HEK293 (cell line): ENCODE data around the gene ARRB2.
A peak's percentile ranks its signal among the peaks of the same experiment; 100 is the strongest.

Experiments used
- CTCF ChIA-PET: fragments of 350-600 bp; formaldehyde crosslinking; extraction: SDS; loops from one replicate; lab custom pipeline; 2021; ENCODE audit warnings: antibody characterized with exemption; lab: Yijun Ruan, JAX
- POLR2A ChIA-PET: fragments of 300-600 bp; formaldehyde crosslinking; extraction: SDS; loops from one replicate; lab custom pipeline; 2020; ENCODE audit warnings: antibody characterized with exemption, inconsistent platforms; lab: Yijun Ruan, JAX
- H3K27ac ChIP-seq: fragments of 200-500 bp; sonication (Bioruptor generic); 2 replicates; pipeline ENCODE4 v1.5.1; 2014; ENCODE audit warnings: low read depth, low read length, control low read depth, inconsistent platforms; ENCODE audit errors: extremely low read depth
- H3K36me3 ChIP-seq, 2 experiments: fragments of 200-500 bp in 1 of 2; sonication (Bioruptor generic) in 1 of 2; 1 replicate in 1 of 2; 2 replicates in 1 of 2; pipeline ENCODE4 v1.5.1; 2014 to 2017; ENCODE audit warnings: inconsistent platforms in 2 of 2, low read length in 2 of 2; ENCODE audit not compliant: control insufficient read depth in 2 of 2, insufficient read depth in 1 of 2
- H3K4me1 ChIP-seq: fragments of 200-500 bp; sonication (Bioruptor generic); 2 replicates; pipeline ENCODE4 v1.5.1; 2014; ENCODE audit warnings: mild to moderate bottlenecking, low read length, inconsistent platforms; ENCODE audit not compliant: control insufficient read depth, insufficient read depth
- H3K4me3 ChIP-seq: 2 replicates; pipeline ENCODE4 v1.5.1; 2011; ENCODE audit warnings: low read depth, mild to moderate bottlenecking, control low read depth, low read length, moderate library complexity
- H3K9me3 ChIP-seq: fragments of 200-500 bp; sonication (Bioruptor generic); 2 replicates; pipeline ENCODE4 v1.5.1; 2014; ENCODE audit warnings: low read depth, low read length, inconsistent platforms; ENCODE audit not compliant: control insufficient read depth, insufficient read depth
- GLIS2 ChIP-seq: fragments of 450-650 bp; formaldehyde crosslinking; IDR thresholded peaks from 2 replicates; pipeline ENCODE4 v1.5.1; 2016; ENCODE audit warnings: missing biosample characterization, missing genetic modification characterization
- IKZF3 ChIP-seq: fragments of 450-650 bp; IDR thresholded peaks from 2 replicates; pipeline ENCODE4 v1.5.0; 2018; ENCODE audit warnings: missing biosample characterization, mild to moderate bottlenecking, missing genetic modification characterization, moderate library complexity
- OVOL3 ChIP-seq: fragments of 450-650 bp; formaldehyde crosslinking; IDR thresholded peaks from 2 replicates; pipeline ENCODE4 v1.5.1; 2016; ENCODE audit warnings: missing biosample characterization, missing genetic modification characterization
- PRDM2 ChIP-seq: fragments of 450-650 bp; formaldehyde crosslinking; IDR thresholded peaks from 2 replicates; pipeline ENCODE4 v1.5.1; 2016; ENCODE audit warnings: missing biosample characterization, missing genetic modification characterization, borderline replicate concordance
- ZBTB1 ChIP-seq: fragments of 450-650 bp; formaldehyde crosslinking; IDR thresholded peaks from 2 replicates; pipeline ENCODE4 v1.5.1; 2016; ENCODE audit warnings: missing biosample characterization, missing genetic modification characterization
- ZNF239 ChIP-seq: fragments of 450-650 bp; formaldehyde crosslinking; IDR thresholded peaks from 2 replicates; pipeline ENCODE4 v1.5.1; 2016; ENCODE audit warnings: missing biosample characterization, missing genetic modification characterization
- ZNF280D ChIP-seq: fragments of 450-650 bp; formaldehyde crosslinking; IDR thresholded peaks from 2 replicates; pipeline ENCODE4 v1.5.1; 2016; ENCODE audit warnings: missing biosample characterization, missing genetic modification characterization
- ZNF398 ChIP-seq: fragments of 450-650 bp; formaldehyde crosslinking; IDR thresholded peaks from 2 replicates; pipeline ENCODE4 v1.5.1; 2017; ENCODE audit warnings: missing biosample characterization, missing genetic modification characterization
- ZNF514 ChIP-seq: fragments of 450-650 bp; formaldehyde crosslinking; IDR thresholded peaks from 2 replicates; pipeline ENCODE4 v1.5.1; 2016; ENCODE audit warnings: missing biosample characterization, missing genetic modification characterization
- ZNF560 ChIP-seq: fragments of 450-650 bp; formaldehyde crosslinking; IDR thresholded peaks from 2 replicates; pipeline ENCODE4 v1.5.1; 2017; ENCODE audit warnings: missing biosample characterization, missing genetic modification characterization, borderline replicate concordance
- ZNF585B ChIP-seq: fragments of 450-650 bp; formaldehyde crosslinking; IDR thresholded peaks from 2 replicates; pipeline ENCODE4 v1.5.1; 2016; ENCODE audit warnings: missing biosample characterization, missing genetic modification characterization
- ZNF645 ChIP-seq: fragments of 450-650 bp; formaldehyde crosslinking; IDR thresholded peaks from 2 replicates; pipeline ENCODE4; 2016; ENCODE audit warnings: missing biosample characterization, missing genetic modification characterization
- ZNF692 ChIP-seq: fragments of 450-650 bp; formaldehyde crosslinking; IDR thresholded peaks from 2 replicates; pipeline ENCODE4 v1.5.1; 2016; ENCODE audit warnings: missing biosample characterization, missing genetic modification characterization
- ZNF791 ChIP-seq: fragments of 450-650 bp; formaldehyde crosslinking; IDR thresholded peaks from 2 replicates; pipeline ENCODE4 v1.5.1; 2016; ENCODE audit warnings: missing biosample characterization, missing genetic modification characterization
- ZNF837 ChIP-seq: fragments of 450-650 bp; formaldehyde crosslinking; IDR thresholded peaks from 2 replicates; pipeline ENCODE4 v1.5.1; 2016; ENCODE audit warnings: missing biosample characterization, missing genetic modification characterization

Gene ARRB2

GRCh38 chr17:4720787-4721186, 10.4 kb downstream of the ARRB2 start:
- no peak for TF ChIP-seq ZNF791
- TF ChIP-seq ZNF560 (tag by site-specific recombination), result no peak
- TF ChIP-seq IKZF3 (tag by site-specific recombination), result peak; percentile 27; the same call in 1 of the 2 replicates
- TF ChIP-seq ZNF692 (tag by site-specific recombination), result no peak
- TF ChIP-seq ZNF280D (tag by site-specific recombination), result no peak
- TF ChIP-seq ZNF398 (tag by site-specific recombination), result peak; percentile 81
- H3K36me3 ChIP-seq, result peaks cover 4 to 48% of the 10 kb centered on the region in 2 experiments; a peak in 2 of 3 replicates
- H3K4me1 ChIP-seq, result peaks cover 31% of the 10 kb centered on the region
- ChIA-PET POLR2A (interaction anchor here (0.7 to 1.7 kb wide), 4 partner anchors 10 to 17 kb away, joined by 4 to 10 read pairs (median 5); partner anchors contain the start of genes MED11 and PELP1), CTCF (interaction anchor here (0.8 to 2.5 kb wide), 3 partner anchors 11 to 182 kb away, joined by 3 to 16 read pairs (median 5); partner anchors contain the start of genes ARRB2, CHRNE and GLTPD2)
- no peak overlapping the region for H3K4me3 ChIP-seq
- H3K27ac ChIP-seq, result peak overlapping the region; percentile 63; the same call in 1 of the 2 replicates
- no peaks in the 10 kb centered on the region for H3K9me3 ChIP-seq

GRCh38 chr17:4721203-4722135, 11.0 kb downstream of the ARRB2 start:
- no peaks in the 10 kb centered on the region for H3K9me3 ChIP-seq
- peak overlapping the region; percentile 63 for H3K27ac ChIP-seq
- peaks cover 4 to 42% of the 10 kb centered on the region in 2 experiments; a peak in 2 of 3 replicates for H3K36me3 ChIP-seq
- ChIA-PET CTCF (interaction anchor here (0.6 to 2.5 kb wide), 4 partner anchors 11 to 182 kb away, joined by 3 to 16 read pairs (median 4); partner anchors contain the start of genes ARRB2, CHRNE and GLTPD2), POLR2A (interaction anchor here (0.8 to 1.9 kb wide), 6 partner anchors 9 to 69 kb away, joined by 4 to 10 read pairs (median 6); partner anchors contain the start of genes ARRB2, MED11 and PELP1)
- no peak overlapping the region for H3K4me3 ChIP-seq
- peaks cover 31% of the 10 kb centered on the region for H3K4me1 ChIP-seq
- TF ChIP-seq ZNF645 (tag by site-specific recombination) (no peak), ZNF585B (tag by site-specific recombination) (no peak), OVOL3 (tag by site-specific recombination) (no peak), PRDM2 (tag by site-specific recombination) (no peak), GLIS2 (tag by site-specific recombination) (no peak), ZNF239 (tag by site-specific recombination) (no peak), ZNF514 (no peak), ZNF837 (tag by site-specific recombination) (no peak), ZBTB1 (tag by site-specific recombination) (no peak), ZNF398 (tag by site-specific recombination) (0 out of 2 replicates have a peak, but pooled peaks have one; percentile 15)
